ENCODE measurements around the gene NECTIN3. TPM values are rescaled to one million over a fixed set of nuclear protein-coding genes. Genes with fewer than 3 reads are reported as not detected.

The NECTIN3 gene
- total RNA-seq, 1 donor from 2014 or later, result 22.9 TPM

DNA sequence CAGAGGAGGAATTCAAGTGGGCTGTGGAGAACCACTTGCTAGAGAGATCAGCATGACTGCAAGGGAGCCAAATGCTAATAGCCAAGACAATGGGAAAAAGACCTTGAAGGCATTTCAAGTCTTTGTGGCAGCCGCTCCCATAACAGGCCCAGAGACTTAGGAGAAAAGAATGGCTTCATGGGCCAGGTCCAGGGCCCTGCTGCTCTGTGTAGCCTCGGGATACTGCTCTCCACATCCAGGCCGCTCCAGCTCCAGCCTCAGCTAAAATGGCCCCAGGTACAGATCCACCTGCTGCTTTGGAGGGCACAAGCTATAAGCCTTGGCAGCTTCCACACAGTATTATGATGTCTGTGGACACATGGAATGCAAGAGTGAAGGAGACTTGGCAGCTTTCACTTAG, 157.7 kb downstream of the NECTIN3 start:
- DNase-seq (ENCODE audit: low read depth), result no peak
- Histone ChIP-seq H3K4me3 (ENCODE audit: low read depth, low read length) (no peak overlapping the region), H3K27me3 (ENCODE audit: control insufficient read depth, insufficient read depth, low read length) (no peaks in the 10 kb centered on the region), H3K36me3 (ENCODE audit: control insufficient read depth, insufficient read depth, low read length) (no peaks in the 10 kb centered on the region)
- TF ChIP-seq, protein P1, sequence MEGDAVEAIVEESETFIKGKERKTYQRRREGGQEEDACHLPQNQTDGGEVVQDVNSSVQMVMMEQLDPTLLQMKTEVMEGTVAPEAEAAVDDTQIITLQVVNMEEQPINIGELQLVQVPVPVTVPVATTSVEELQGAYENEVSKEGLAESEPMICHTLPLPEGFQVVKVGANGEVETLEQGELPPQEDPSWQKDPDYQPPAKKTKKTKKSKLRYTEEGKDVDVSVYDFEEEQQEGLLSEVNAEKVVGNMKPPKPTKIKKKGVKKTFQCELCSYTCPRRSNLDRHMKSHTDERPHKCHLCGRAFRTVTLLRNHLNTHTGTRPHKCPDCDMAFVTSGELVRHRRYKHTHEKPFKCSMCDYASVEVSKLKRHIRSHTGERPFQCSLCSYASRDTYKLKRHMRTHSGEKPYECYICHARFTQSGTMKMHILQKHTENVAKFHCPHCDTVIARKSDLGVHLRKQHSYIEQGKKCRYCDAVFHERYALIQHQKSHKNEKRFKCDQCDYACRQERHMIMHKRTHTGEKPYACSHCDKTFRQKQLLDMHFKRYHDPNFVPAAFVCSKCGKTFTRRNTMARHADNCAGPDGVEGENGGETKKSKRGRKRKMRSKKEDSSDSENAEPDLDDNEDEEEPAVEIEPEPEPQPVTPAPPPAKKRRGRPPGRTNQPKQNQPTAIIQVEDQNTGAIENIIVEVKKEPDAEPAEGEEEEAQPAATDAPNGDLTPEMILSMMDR (IDR thresholded peaks at IDR 0.05; ENCODE audit: insufficient read depth, low read length, poor library complexity, severe bottlenecking), result no peak

DNA sequence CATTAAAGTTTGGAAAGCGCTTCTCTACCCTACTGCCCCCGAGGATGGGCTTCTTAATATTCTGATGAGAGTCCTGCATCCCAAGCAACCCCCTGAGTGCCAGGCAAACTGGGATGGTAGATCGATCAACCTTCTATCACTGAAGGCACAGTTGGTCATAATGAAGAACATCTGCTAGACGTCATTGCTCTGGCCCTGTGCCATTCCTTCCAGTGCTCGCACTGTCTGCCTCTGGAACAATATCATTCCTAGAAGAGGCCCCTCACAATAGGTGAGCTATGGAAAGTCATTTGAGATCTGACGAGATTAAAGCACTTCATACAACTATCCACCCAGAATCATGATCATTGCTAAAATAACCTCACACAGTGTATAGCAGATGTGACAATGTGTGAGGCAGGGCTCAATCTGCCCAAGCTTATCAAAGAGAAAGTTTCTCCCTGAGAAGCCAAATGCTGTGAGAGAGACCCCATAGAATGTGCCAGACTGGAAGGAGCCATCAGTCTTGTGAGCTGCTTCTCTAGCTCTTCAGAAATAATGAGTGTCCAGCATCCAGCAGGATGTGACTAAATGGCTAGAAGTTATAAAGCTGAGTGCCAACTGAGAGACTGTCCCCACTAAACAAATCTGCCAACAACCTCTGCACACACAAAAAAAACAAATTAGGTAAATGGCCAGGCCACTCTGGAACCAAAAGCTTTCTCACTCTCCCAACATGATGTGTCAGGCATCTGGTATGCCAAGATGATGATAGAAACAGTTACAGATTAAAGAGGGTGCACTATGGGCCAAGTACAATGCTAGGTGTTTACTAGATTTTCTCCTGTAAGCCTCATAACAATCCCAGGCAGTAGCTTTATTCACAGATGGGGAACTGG, 165.5 kb downstream of the NECTIN3 start:
- Histone ChIP-seq H3K4me3 (ENCODE audit: low read depth, low read length) (no peak overlapping the region), H3K36me3 (ENCODE audit: control insufficient read depth, insufficient read depth, low read length) (no peaks in the 10 kb centered on the region), H3K27me3 (ENCODE audit: control insufficient read depth, insufficient read depth, low read length) (no peaks in the 10 kb centered on the region)
- TF ChIP-seq, protein P1 (IDR thresholded peaks at IDR 0.05; ENCODE audit: insufficient read depth, low read length, poor library complexity, severe bottlenecking), result no peak
- peak; percentile 45 for DNase-seq (ENCODE audit: low read depth)

DNA sequence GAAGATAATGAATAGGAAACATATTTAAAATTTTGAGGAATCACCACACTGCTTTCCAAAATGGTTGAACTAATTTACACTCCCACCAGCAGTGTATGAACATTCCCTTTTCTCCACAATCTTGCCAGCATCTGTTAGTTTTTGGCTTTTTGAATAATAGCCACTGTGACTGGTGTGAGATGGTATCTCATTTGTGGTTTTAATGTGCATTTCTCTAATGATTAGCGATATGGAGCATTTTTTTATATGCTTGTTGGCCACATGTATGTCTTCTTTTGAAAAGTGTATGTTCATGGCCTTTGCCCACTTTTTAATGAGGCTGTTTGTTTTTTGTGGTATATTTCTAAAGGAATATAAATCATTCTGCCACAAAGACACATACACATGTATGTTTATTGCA, 166.3 kb downstream of the NECTIN3 start:
- Histone ChIP-seq H3K4me3 (ENCODE audit: low read depth, low read length) (no peak overlapping the region), H3K36me3 (ENCODE audit: control insufficient read depth, insufficient read depth, low read length) (no peaks in the 10 kb centered on the region), H3K27me3 (ENCODE audit: control insufficient read depth, insufficient read depth, low read length) (no peaks in the 10 kb centered on the region)
- DNase-seq (ENCODE audit: low read depth), result no peak
- TF ChIP-seq, protein P1 (IDR thresholded peaks at IDR 0.05; ENCODE audit: insufficient read depth, low read length, poor library complexity, severe bottlenecking), result no peak

DNA sequence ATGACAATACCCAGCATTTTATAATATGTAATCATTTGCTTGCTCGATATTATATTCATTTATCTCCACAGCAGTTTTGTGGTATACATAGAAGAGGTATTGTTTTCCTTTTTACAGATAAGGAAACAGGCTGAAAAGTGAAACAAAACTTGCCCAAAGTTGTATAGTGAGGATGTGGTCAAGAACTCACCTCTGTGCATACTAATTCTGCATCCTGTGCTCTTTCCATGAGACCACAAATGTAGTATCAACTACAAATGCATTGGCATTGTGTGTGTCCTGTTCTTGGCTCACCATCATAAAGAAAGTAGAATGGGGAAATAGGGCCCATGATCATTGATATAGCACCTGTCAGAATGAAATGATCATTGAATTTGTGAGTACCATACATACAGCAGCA, 167.3 kb downstream of the NECTIN3 start:
- Histone ChIP-seq H3K4me3 (ENCODE audit: low read depth, low read length) (no peak overlapping the region), H3K27me3 (ENCODE audit: control insufficient read depth, insufficient read depth, low read length) (no peaks in the 10 kb centered on the region), H3K36me3 (ENCODE audit: control insufficient read depth, insufficient read depth, low read length) (no peaks in the 10 kb centered on the region)
- no peak for DNase-seq (ENCODE audit: low read depth)
- TF ChIP-seq, protein P1 (IDR thresholded peaks at IDR 0.05; ENCODE audit: insufficient read depth, low read length, poor library complexity, severe bottlenecking), result no peak

DNA sequence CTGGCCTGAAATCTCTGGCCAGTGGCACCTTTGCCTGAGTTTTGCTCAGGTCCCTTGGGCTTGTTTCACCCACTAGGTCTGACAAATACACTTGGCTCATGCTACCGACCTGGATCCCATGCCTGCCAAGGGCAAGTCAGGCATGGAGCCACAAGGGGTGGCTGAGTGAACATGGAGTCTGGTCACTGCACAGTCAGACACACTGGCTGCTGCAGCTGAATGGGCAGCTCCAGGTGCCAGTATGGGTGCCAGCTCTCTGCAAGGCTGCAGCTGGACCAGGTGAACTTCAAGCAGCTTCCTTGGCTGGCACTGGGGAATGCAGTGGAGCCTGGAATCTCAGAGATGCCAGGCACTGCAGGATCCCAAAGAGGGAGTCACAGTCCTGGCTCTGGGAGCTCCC, 170.3 kb downstream of the NECTIN3 start:
- TF ChIP-seq, protein P1 (IDR thresholded peaks at IDR 0.05; ENCODE audit: insufficient read depth, low read length, poor library complexity, severe bottlenecking), result no peak
- H3K4me3 ChIP-seq (ENCODE audit: low read depth, low read length), result no peak overlapping the region
- no peaks in the 10 kb centered on the region for H3K27me3 ChIP-seq (ENCODE audit: control insufficient read depth, insufficient read depth, low read length)
- H3K36me3 ChIP-seq (ENCODE audit: control insufficient read depth, insufficient read depth, low read length), result no peaks in the 10 kb centered on the region
- DNase-seq (ENCODE audit: low read depth), result no peak
